Measurements from ENCODE around the gene KRT13. TPM values are rescaled to one million over a fixed set of nuclear protein-coding genes. Genes with fewer than 3 reads are reported as not detected.

The KRT13 gene
- total and polyA plus RNA-seq, 9 of the 15 experiments (the other 6 are each of a cell fraction or from before 2014, with no cell fraction given) = 0.11 to 1.1 (median 0.24) TPM; not detected in 3

DNA sequence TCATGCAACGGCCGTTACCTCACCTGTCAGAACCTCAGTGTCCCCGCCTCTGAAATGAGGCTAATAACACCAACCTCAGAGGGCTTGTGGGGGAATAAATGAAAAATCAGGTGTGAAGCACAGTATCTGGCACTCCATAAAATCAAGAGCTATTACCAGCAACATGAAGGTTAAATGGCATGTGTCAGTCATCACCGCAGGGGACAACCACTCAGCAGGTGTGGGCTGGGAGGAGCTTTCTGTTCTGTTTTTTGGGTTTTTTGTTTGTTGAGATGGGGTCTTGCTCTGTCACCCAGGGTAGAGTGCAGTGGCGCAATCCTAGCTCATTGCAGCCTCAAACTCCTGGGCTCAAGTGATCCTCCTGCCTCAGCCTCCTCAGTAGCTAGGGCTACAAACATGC lies 39.5 kb upstream of the KRT13 start:
- no peaks in the 10 kb centered on the region for H3K79me2 ChIP-seq (ENCODE audit: control insufficient read depth, insufficient read depth, low read length)
- no peak for FAIRE-seq
- CTCF ChIA-PET (ENCODE audit: low intra/inter-chr PET ratio) = no interaction called here
- H4K20me1 ChIP-seq (replicated peaks; ENCODE audit: control insufficient read depth, insufficient read depth, low read length) = no peaks in the 10 kb centered on the region
- H3K4me1 ChIP-seq (replicated peaks in 1 of 2; ENCODE audit: control insufficient read depth in 2 of 2, insufficient read depth in 2 of 2, low read length in 2 of 2) = peaks cover 38 to 40% of the 10 kb centered on the region in 2 experiments
- no peak overlapping the region for H3K4me3 ChIP-seq
- H3K27ac ChIP-seq (ENCODE audit: extremely low read depth, low read depth, low read length) = no peak overlapping the region
- H3K9me1 ChIP-seq (ENCODE audit: control insufficient read depth, insufficient read depth, low read length) = no peaks in the 10 kb centered on the region
- ATAC-seq = no peak
- no peak overlapping the region; a peak in 1 of 4 replicates for H3K9ac ChIP-seq (ENCODE audit: insufficient read depth in 1 of 2, low read depth in 2 of 2, low read length in 2 of 2)
- H3K27me3 ChIP-seq (ENCODE audit: control insufficient read depth in 2 of 2, insufficient read depth in 2 of 2, low read length in 2 of 2) = no peaks in the 10 kb centered on the region
- H3K4me2 ChIP-seq (ENCODE audit: insufficient read depth, low read length) = no peak overlapping the region
- POLR2A ChIA-PET = interaction anchor here (0.6 to 1.2 kb wide), 5 partner anchors 8 to 174 kb away, joined by 3 to 5 read pairs (median 3); no protein-coding TSS in a partner anchor
- in situ Hi-C loops (cut with MboI) = loop anchor here (5.0 kb wide), 3 partner anchors 58 to 743 kb away; partner anchors contain the start of gene KRT36
- DNase-seq (ENCODE audit: extremely low read depth in 1 of 4, low spot score in 3 of 4) = no peak
- no TSS peak for BruUV-seq (replicated peaks)
- intact Hi-C loops (cut with micrococcal nuclease) = no loop called here
- H3K36me3 ChIP-seq (ENCODE audit: control insufficient read depth, insufficient read depth, low read length) = no peaks in the 10 kb centered on the region
- H2AFZ ChIP-seq (ENCODE audit: low read depth, low read length) = peak overlapping the region; percentile 80
- no peaks in the 10 kb centered on the region for H3K9me3 ChIP-seq (replicated peaks; ENCODE audit: control insufficient read depth, insufficient read depth, low read depth, low read length)
- TF ChIP-seq MEIS2 (IDR thresholded peaks at IDR 0.05; ENCODE audit: partially characterized antibody) (peak; percentile 7), MEF2D (tag; conservative IDR thresholded peaks at IDR 0.05; ENCODE audit: low read depth) (no peak)
- TF ChIP-seq, protein P1, sequence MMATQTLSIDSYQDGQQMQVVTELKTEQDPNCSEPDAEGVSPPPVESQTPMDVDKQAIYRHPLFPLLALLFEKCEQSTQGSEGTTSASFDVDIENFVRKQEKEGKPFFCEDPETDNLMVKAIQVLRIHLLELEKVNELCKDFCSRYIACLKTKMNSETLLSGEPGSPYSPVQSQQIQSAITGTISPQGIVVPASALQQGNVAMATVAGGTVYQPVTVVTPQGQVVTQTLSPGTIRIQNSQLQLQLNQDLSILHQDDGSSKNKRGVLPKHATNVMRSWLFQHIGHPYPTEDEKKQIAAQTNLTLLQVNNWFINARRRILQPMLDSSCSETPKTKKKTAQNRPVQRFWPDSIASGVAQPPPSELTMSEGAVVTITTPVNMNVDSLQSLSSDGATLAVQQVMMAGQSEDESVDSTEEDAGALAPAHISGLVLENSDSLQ (IDR thresholded peaks at IDR 0.05) = peak; percentile 39; the same call in 1 of the 2 replicates
- 89% methylated on average over 5 of the region's 5 CpGs for WGBS (ENCODE audit: insufficient coverage, low coverage, missing lambda C conversion rate)

DNA sequence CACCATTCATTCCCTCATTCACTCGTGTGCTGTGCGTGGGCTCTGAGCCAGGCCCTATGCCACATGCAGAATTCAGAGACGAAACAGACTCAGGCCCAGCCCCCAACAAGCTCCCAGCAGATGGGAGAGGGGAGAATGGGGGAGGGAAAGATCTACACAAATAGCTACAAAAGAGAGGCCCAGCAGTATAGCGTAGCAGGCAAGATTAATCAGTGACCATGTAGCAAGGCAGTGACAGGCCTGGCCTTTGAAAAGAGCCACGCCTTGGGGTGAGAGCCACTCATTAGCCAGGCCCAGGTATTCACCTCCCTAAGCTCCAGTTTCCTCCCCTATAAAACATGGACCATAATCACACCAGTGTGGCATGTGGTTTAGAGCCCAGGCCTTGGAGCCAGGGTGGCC lies 39.1 kb upstream of the KRT13 start:
- Histone ChIP-seq H3K9ac (ENCODE audit: insufficient read depth in 1 of 2, low read depth in 2 of 2, low read length in 2 of 2) (peak overlapping the region in 1 of 2 experiments; percentile 66; a peak in 1 of 4 replicates), H4K20me1 (replicated peaks; ENCODE audit: control insufficient read depth, insufficient read depth, low read length) (no peaks in the 10 kb centered on the region), H3K9me3 (replicated peaks; ENCODE audit: control insufficient read depth, insufficient read depth, low read depth, low read length) (no peaks in the 10 kb centered on the region), H3K4me1 (replicated peaks in 1 of 2; ENCODE audit: control insufficient read depth in 2 of 2, insufficient read depth in 2 of 2, low read length in 2 of 2) (peaks cover 35% of the 10 kb centered on the region in 2 experiments), H3K27me3 (ENCODE audit: control insufficient read depth in 2 of 2, insufficient read depth in 2 of 2, low read length in 2 of 2) (no peaks in the 10 kb centered on the region), H2AFZ (ENCODE audit: low read depth, low read length) (peak overlapping the region; percentile 80), H3K4me3 (no peak overlapping the region), H3K4me2 (ENCODE audit: insufficient read depth, low read length) (peak overlapping the region; percentile 30), H3K27ac (ENCODE audit: extremely low read depth, low read depth, low read length) (no peak overlapping the region), H3K79me2 (ENCODE audit: control insufficient read depth, insufficient read depth, low read length) (no peaks in the 10 kb centered on the region), H3K36me3 (ENCODE audit: control insufficient read depth, insufficient read depth, low read length) (no peaks in the 10 kb centered on the region), H3K9me1 (ENCODE audit: control insufficient read depth, insufficient read depth, low read length) (no peaks in the 10 kb centered on the region)
- 25% methylated on average over 5 of the region's 5 CpGs for WGBS (ENCODE audit: insufficient coverage, low coverage, missing lambda C conversion rate)
- CTCF ChIA-PET (ENCODE audit: low intra/inter-chr PET ratio) = no interaction called here
- no TSS peak for BruUV-seq (replicated peaks)
- ATAC-seq (no peak), FAIRE-seq (peak; percentile 65), DNase-seq (ENCODE audit: extremely low read depth in 1 of 4, low spot score in 3 of 4) (peak in 2 of 4 experiments; percentile 33 to 49)
- POLR2A ChIA-PET = interaction anchor here (0.6 to 1.2 kb wide), 6 partner anchors 8 to 1253 kb away, joined by 3 to 5 read pairs (median 3); no protein-coding TSS in a partner anchor
- intact Hi-C loops (cut with micrococcal nuclease) (no loop called here), in situ Hi-C loops (cut with MboI) (no loop called here)
- TF ChIP-seq, protein P2, sequence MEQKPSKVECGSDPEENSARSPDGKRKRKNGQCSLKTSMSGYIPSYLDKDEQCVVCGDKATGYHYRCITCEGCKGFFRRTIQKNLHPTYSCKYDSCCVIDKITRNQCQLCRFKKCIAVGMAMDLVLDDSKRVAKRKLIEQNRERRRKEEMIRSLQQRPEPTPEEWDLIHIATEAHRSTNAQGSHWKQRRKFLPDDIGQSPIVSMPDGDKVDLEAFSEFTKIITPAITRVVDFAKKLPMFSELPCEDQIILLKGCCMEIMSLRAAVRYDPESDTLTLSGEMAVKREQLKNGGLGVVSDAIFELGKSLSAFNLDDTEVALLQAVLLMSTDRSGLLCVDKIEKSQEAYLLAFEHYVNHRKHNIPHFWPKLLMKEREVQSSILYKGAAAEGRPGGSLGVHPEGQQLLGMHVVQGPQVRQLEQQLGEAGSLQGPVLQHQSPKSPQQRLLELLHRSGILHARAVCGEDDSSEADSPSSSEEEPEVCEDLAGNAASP (IDR thresholded peaks at IDR 0.05) = no peak
- no peak for TF ChIP-seq GTF2A2 (tag; IDR thresholded peaks at IDR 0.05)
